Measurements from ENCODE around the gene PHLDB1.
"Not testable (repeated sequence)": the region's sequence is repeated elsewhere in the genome, so short reads cannot be mapped to it uniquely, and the experiment has no call there.

The PHLDB1 gene

GRCh38 chr11:118607401-118608359, at the start of gene PHLDB1:
PHLDB1 (plus strand) TSS chr11:118607615; CDS start chr11:118613837, 6,222 bp downstream.
- DNase-seq (ENCODE audit: low read depth), result peak; percentile 49

GRCh38 chr11:118560806-118561205, 46.6 kb upstream of the PHLDB1 start:
- no peak for DNase-seq (ENCODE audit: low read depth)

- DNase-seq (ENCODE audit: low read depth), result no peak
Observed at GRCh38 chr11:118565051-118565450, 42.4 kb upstream of the PHLDB1 start.

DNA sequence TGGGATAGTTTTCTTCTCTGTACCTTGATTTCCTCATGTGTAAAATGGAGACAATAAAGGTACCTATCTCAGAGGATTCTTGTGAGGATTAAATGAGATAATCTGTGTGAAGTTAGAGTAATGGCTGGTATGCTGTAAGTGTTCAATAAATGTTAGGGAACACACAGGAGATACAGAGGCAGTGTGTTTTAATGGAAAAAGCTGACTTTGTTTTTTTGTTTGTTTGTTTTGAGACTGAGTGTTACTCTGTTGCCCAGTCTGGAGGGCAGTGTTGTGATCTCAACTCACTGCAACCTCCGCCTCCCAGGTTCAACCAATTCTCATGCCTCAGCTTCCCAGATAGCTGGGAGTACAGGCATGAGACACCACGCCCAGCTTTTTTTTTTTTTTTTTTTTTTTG, 37.7 kb upstream of the PHLDB1 start:
- no peak for DNase-seq (ENCODE audit: low read depth)

GRCh38 chr11:118570787-118571186, 36.6 kb upstream of the PHLDB1 start:
- no peak for DNase-seq (ENCODE audit: low read depth)

- not testable (repeated sequence) for DNase-seq (ENCODE audit: low read depth)
Observed at GRCh38 chr11:118571701-118572060, 35.7 kb upstream of the PHLDB1 start.

DNA sequence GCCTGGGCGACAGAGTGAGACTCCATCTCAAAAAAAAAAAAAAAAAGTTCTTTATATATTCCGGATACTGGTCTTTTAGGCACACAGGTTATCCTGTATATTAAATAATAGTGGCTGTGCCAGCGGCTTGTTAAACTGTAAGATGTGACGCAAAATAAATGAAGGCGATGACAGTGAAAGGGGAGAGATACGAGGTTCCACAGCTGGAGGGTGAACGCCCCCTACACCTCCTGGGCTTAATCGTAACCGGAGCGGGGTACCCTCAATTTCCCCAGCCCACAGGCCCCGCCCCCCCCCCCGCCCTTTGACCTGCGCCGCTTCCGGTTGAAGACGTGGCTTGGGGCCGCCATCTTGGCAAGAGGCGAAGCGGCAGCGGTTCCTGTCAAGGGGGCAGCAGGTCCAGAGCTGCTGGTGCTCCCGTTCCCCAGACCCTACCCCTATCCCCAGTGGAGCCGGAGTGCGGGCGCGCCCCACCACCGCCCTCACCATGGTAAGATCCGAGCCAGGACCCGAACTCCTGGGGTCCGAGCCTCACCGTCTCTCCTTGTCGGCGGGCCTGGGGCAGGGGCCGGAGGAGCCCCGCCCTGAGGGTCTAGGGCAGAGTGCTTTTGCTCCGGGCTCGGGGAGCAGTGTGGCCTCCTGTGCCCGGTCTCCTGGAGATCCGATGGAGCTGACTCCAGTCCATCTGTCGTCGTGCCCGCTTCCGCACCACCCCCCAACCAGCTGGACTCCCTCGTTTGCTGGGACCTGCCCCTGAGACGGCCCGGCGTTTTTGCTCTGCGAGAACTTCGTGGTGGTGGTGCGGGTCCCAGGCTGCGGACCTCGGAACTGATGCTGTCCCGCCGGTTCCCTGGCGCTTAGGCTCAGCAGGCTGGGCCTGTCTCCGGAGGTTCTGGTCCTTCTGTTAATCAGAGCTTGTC, 35.1 kb upstream of the PHLDB1 start, which contains the start of gene ARCN1:
Gene ARCN1 (plus strand): TSS at position 349 of the 920 bp plus-strand sequence. CDS start 139 bp downstream, at position 488.
- DNase-seq (ENCODE audit: low read depth), result peak; percentile 68

GRCh38 chr11:118572981-118573550, 34.3 kb upstream of the PHLDB1 start:
- no peak for DNase-seq (ENCODE audit: low read depth)

DNA sequence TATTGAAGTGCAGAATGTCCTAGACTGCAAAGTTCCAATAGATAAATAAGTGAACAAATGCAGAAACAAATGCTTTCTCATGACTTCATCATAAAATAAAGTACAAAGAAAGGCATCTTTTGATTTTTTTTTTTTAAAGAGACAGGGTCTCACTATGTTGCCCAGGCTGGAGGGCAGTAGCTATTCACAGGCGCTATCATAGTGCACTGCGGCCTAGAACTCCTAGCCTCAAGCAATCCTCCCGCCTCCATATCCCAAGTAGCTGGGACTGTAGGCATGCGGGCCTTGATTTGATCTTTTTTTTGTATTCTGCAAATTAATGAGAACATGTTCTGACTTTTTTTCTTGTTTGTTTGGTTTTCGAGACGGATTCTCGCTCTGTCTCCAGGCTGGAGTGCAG, 32.8 kb upstream of the PHLDB1 start:
- no peak for DNase-seq (ENCODE audit: low read depth)

- DNase-seq (ENCODE audit: low read depth), result not testable (repeated sequence)
Observed at GRCh38 chr11:118577995-118578394, 29.4 kb upstream of the PHLDB1 start.

DNA sequence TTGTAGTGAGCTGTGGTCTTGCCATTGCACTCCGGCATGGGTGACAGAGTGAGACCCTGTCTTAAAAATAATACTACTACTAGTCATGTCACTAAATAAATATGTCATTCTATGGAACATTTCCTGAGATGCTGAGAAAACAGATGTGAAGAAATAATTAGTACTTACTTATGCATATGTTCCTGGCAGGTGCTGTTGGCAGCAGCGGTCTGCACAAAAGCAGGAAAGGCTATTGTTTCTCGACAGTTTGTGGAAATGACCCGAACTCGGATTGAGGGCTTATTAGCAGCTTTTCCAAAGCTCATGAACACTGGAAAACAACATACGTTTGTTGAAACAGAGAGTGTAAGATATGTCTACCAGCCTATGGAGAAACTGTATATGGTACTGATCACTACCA, 26.4 kb upstream of the PHLDB1 start:
- no peak for DNase-seq (ENCODE audit: low read depth)

DNA sequence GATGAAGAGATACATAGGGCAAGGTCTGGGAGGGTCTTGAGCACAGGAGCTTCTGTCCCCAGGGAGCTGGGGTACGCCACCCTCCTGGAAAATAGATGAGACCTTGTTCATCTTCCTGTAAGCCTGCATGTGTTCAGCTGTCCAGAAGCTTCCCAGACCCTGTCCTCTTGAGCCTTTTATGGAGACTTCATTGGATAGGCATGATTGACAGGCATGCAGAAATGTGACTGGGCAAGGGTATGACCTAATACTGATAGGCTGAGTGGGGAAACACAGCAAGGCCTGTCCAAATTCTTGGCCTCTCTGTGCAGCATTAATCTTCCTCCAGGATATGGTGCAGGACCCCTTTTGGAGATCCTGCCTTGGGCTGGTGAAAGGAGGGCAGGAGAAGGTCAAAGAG, 19.5 kb upstream of the PHLDB1 start:
- no peak for DNase-seq (ENCODE audit: low read depth)

- no peak for DNase-seq (ENCODE audit: low read depth)
Observed at GRCh38 chr11:118592616-118593367, 14.6 kb upstream of the PHLDB1 start.

- not testable (repeated sequence) for DNase-seq (ENCODE audit: low read depth)
Observed at GRCh38 chr11:118594984-118595383, 12.4 kb upstream of the PHLDB1 start.

DNA sequence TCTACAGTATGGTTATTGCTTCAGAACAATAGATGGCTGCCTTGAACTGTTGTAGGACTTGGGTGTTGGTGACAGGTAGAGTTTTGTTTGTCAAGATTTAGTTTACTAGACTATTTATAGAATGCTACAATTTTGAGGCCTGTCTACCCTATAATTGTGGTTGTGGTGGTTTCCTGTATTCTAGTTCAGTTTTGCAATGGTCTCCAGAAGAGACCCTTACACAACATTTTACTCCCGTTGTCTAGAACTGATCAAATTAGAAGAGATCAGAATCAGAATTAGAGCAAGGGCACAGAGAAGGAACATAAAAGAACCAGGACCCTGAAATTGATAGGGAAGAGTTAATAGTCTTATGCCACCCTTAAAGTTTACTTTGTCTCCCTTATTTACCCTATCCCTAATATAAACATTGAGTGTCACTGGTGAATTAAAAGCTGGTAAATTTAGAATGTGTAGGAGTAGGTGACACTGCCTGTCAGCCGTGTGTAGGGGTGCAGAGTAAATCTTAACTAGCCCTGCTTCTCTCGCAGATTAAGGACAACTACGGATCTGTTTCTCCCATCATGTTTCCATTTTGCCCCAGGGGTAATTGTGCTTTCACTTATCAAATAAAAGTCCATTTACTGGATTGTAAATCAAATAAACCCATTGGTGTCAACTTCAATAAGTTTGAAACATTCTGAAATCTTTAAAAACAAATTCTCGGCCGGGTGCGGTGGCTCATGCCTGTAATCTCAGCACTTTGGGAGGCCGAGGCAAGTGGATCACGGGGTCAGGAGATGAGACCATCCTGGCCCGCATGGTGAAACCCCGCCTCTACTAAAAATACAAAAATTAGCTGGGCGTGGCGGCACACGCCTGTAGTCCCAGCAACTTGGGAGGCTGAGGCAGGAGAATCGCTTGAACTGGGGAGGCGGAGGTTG, 10.9 kb upstream of the PHLDB1 start:
- DNase-seq (ENCODE audit: low read depth), result no peak

- no peak for DNase-seq (ENCODE audit: low read depth)
Observed at GRCh38 chr11:118597556-118597955, 9.9 kb upstream of the PHLDB1 start.

DNA sequence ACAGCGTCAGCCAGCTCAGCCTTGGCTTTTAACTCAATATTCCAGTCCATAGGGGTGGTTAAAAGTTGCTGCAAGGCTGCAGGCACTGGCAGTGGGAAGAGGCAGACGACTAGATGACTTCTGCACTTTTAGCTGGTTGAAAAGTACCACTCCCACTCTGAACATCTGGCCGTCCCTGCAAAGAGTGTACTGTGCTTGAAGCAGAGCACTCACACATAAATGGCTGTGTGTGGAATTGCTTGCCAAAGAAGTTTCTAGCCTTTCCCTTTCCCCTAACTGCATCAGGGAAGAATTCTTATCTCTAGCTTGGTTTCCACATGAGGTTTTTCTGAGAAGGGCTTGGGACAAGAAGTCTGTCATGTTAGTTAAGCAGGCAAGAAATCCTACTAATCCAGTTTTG, 5.1 kb upstream of the PHLDB1 start:
- DNase-seq (ENCODE audit: low read depth), result no peak

GRCh38 chr11:118603709-118604108, 3.7 kb upstream of the PHLDB1 start:
- DNase-seq (ENCODE audit: low read depth), result not testable (repeated sequence)

GRCh38 chr11:118604566-118604965, 2.8 kb upstream of the PHLDB1 start:
- DNase-seq (ENCODE audit: low read depth), result no peak

DNA sequence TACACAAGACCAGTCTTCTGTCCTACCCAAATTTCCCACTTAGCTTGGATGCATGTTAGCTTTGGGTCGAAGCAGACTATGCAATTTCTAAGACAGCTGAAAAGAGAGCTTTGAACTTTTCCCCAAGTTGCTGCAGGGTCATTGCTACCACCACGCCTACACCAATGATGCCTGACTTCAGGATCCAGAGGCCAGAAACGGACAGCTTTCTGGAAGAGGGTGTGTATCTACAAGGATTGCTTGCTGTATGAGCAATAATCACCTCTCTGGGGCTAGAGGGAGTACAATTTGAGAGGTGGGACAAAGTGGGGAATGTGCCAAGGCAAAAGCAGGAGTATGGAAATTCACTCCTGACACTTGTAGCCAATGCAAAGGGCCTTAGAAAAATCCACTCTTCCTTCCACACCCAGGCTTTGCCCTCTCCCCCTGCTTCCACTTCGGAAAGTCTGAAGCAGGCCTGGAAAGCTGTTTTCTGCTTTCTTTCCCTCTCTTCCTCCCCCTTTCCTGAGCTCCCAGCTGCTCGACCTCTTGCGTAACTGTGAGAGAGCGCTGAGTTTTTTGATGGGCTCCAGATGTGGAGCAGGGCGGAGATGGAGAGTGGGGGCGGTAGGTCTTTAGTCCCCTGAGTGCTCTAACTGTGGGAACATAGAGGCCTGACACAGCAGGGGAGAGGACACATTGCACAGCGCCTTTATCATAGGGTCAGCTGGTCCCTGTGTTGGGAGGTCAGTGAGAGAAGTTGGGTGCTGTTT, 2.1 kb upstream of the PHLDB1 start:
- no peak for DNase-seq (ENCODE audit: low read depth)

Data from stimulated activated CD4-positive, alpha-beta T cell treated with anti-CD3 and anti-CD28 coated beads, Interleukin-2, amount 100 ng/mL, for 4 hours (primary cell).